DND-41 (cell line): ENCODE data around the gene PPIF.

Experiments
- ATAC-seq: fragments of 200-7000 bp; cut with Tn5 transposase; 3 replicates; pipeline ENCODE4 v1.9.1; 2021; ENCODE audit warnings: low read depth; ENCODE audit not compliant: insufficient read depth
- DNase-seq: peaks from one replicate; pipeline ENCODE4 v3.0.0-alpha.2; 2020
- H2AFZ ChIP-seq: 2 replicates; pipeline ENCODE4 v1.6.0; 2012; ENCODE audit warnings: low read depth, low read length
- H3K27ac ChIP-seq: 2 replicates; pipeline ENCODE4 v1.5.1; 2012; ENCODE audit warnings: low read length, inconsistent platforms
- H3K27me3 ChIP-seq: fragments of 200-600 bp; sonication (generic); 2 replicates; pipeline ENCODE4 v1.6.0; 2012; ENCODE audit warnings: low read length, mild to moderate bottlenecking, inconsistent platforms; ENCODE audit not compliant: insufficient read depth, poor library complexity
- H3K36me3 ChIP-seq: 2 replicates; pipeline ENCODE4 v1.5.1; 2012; ENCODE audit warnings: low read length, inconsistent platforms; ENCODE audit not compliant: insufficient read depth
- H3K4me1 ChIP-seq: 2 replicates; pipeline ENCODE4 v1.5.1; 2012; ENCODE audit warnings: mild to moderate bottlenecking, low read length; ENCODE audit not compliant: insufficient read depth
- H3K4me2 ChIP-seq: 2 replicates; pipeline ENCODE4 v1.6.0; 2012; ENCODE audit warnings: mild to moderate bottlenecking, moderate library complexity, low read length, inconsistent platforms; ENCODE audit not compliant: insufficient read depth
- H3K4me3 ChIP-seq, 2 experiments: fragments of 200-600 bp in 1 of 2; shearing (Covaris generic) in 1 of 2; 2 replicates each; pipeline ENCODE4 v1.5.1; 2012 to 2016; ENCODE audit warnings: inconsistent platforms in 2 of 2, low read length in 2 of 2, mild to moderate bottlenecking in 2 of 2, low read depth in 1 of 2, moderate library complexity in 1 of 2
- H3K79me2 ChIP-seq: 2 replicates; pipeline ENCODE4 v1.6.0; 2012; ENCODE audit warnings: low read length, inconsistent platforms; ENCODE audit not compliant: insufficient read depth
- H3K9ac ChIP-seq: 2 replicates; pipeline ENCODE4 v1.6.0; 2012; ENCODE audit warnings: low read depth, mild to moderate bottlenecking, inconsistent platforms, low read length, moderate library complexity
- H3K9me3 ChIP-seq: 2 replicates; pipeline ENCODE4 v1.5.1; 2012; ENCODE audit warnings: low read length, moderate library complexity, mild to moderate bottlenecking, inconsistent platforms; ENCODE audit not compliant: insufficient read depth, severe bottlenecking
- H4K20me1 ChIP-seq: 2 replicates; pipeline ENCODE4 v1.6.0; 2012; ENCODE audit warnings: low read length; ENCODE audit not compliant: insufficient read depth
- EZH2 ChIP-seq: IDR thresholded peaks from 3 replicates; pipeline ENCODE4 v1.6.1; 2012; ENCODE audit warnings: borderline replicate concordance, low read depth, mild to moderate bottlenecking, moderate library complexity, low read length, inconsistent platforms; ENCODE audit not compliant: severe bottlenecking
- TF ChIP-seq, protein P1 (sequence below): IDR thresholded peaks from 2 replicates; pipeline ENCODE4 v1.5.1; 2012; ENCODE audit warnings: borderline replicate concordance, low read length, moderate library complexity, mild to moderate bottlenecking; ENCODE audit not compliant: poor library complexity, severe bottlenecking; ENCODE audit errors: extremely low read depth

The PPIF gene

DNA sequence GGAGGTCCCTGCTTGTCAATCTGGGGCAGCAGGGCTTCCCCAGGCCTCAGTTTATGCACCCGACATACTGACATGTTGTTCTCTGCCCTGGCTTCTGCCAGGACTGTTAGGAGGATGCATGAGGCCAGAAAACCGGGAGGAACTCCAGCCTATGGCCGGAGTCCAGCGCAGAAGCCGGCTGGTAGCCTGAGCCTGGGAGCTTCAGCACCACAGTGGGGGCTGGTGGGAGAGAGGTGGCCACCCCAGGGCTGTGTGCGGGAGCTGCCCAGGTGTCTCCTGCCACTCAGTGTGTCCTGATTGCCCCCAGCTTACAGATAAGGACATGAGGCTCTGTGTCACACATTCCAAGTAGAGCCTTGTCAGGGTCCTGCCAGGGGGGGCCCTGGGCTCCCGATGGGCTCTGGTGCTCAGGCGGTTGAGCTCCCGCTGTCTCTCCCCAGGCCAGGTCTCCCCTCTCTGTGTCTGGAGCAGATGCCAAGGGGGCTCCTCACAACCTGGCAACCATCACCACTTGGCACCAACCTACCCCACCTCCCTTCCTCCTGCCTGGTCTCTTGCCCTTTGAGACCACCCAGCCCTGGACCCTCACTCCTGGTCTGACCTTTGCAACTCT, 32.3 kb downstream of the PPIF start:
- Histone ChIP-seq H2AFZ (no peak overlapping the region), H3K9ac (no peak overlapping the region), H3K4me1 (no peaks in the 10 kb centered on the region), H3K9me3 (no peaks in the 10 kb centered on the region), H3K27me3 (peaks cover 2% of the 10 kb centered on the region), H3K27ac (no peak overlapping the region), H3K36me3 (no peaks in the 10 kb centered on the region), H3K4me3 (no peak overlapping the region), H3K79me2 (no peaks in the 10 kb centered on the region), H4K20me1 (peaks cover 26% of the 10 kb centered on the region), H3K4me2 (no peak overlapping the region)
- no peak for DNase-seq
- ATAC-seq: no peak
- TF ChIP-seq, protein P1, sequence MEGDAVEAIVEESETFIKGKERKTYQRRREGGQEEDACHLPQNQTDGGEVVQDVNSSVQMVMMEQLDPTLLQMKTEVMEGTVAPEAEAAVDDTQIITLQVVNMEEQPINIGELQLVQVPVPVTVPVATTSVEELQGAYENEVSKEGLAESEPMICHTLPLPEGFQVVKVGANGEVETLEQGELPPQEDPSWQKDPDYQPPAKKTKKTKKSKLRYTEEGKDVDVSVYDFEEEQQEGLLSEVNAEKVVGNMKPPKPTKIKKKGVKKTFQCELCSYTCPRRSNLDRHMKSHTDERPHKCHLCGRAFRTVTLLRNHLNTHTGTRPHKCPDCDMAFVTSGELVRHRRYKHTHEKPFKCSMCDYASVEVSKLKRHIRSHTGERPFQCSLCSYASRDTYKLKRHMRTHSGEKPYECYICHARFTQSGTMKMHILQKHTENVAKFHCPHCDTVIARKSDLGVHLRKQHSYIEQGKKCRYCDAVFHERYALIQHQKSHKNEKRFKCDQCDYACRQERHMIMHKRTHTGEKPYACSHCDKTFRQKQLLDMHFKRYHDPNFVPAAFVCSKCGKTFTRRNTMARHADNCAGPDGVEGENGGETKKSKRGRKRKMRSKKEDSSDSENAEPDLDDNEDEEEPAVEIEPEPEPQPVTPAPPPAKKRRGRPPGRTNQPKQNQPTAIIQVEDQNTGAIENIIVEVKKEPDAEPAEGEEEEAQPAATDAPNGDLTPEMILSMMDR: no peak
- TF ChIP-seq EZH2: no peak

DNA sequence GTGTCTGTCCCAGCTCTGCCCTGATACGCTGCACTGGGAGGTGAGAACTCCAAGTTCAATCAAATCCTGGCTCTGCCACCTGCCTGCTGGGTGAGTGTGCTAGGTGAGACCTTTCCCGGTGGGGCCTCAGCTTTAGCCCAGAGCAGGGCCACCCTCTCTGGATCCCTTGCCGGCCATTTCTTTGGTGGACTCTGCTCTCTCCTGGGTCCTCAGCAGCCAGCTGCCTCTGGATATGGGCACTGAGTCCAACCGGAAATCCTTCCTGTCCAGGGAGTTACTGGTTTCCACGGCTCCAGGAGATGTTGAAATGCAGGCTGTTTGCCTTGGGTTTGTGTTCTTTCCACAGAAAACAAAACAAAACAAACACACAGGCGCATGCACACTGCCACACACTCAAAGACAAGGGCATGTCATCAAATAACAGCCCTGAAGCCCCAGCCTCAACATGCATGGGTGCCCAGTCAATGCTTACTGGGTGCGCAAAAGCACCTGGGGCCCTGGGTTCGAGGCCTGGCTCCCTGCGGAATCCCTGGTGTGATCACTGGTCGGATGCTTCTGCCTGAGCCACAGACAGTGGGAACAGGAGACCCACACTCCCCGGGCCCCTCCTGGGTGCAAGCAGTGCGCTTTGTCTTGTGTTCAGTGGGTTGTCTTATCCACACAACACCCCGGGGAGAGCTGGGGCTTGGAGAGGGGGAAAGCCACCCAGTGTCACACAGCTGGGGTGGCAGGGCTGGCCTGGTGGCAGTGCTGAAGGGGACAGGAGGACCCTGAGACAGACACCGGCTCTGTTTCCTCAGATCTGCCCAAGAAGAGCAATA, 33.1 kb downstream of the PPIF start:
- H3K79me2 ChIP-seq: no peaks in the 10 kb centered on the region
- H3K27ac ChIP-seq: no peak overlapping the region
- H3K9me3 ChIP-seq: no peaks in the 10 kb centered on the region
- no peak for ATAC-seq
- no peak for DNase-seq
- no peak overlapping the region for H3K4me3 ChIP-seq
- H3K9ac ChIP-seq: no peak overlapping the region
- H2AFZ ChIP-seq: no peak overlapping the region
- peaks cover 19% of the 10 kb centered on the region for H4K20me1 ChIP-seq
- H3K4me2 ChIP-seq: no peak overlapping the region
- H3K27me3 ChIP-seq: peaks cover 2% of the 10 kb centered on the region
- H3K4me1 ChIP-seq: no peaks in the 10 kb centered on the region
- no peaks in the 10 kb centered on the region for H3K36me3 ChIP-seq
- TF ChIP-seq, protein P1: no peak
- TF ChIP-seq EZH2: no peak

DNA sequence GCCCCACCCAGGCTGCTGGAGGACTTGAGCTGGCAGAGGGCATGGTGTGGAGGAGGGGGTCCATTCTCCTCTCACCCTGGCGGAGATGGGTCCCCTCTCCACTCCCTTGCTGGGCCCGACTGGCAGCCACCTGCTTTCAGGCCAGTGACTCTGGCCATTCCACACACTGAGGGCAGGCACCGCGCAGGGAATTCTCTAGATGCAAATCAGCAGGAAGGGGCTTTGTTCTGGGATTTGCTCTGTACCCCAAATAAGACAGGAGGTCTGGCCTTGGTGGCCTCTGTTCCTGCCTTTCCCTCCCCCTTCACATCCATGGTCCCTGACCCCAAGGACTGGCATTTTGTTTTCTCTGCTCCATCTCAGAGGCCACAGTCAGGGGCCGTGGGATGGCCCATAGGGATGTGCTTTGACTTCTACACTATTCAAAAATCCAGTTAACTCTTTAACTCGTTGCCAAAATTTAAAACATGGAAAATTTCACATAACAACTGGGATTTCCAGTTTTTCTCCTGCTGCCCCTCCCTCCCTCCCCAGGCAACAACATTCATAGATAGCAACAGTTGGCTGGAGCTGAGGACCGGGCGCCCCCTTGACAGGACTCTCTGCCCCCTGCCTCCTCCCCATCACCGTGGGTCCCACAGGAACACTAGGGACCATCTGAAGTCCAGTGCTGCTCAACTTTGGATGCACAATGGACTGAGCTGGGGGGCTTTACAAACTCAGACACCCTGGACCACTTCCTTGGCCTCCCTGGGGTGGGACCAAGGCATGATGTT, 33.9 kb downstream of the PPIF start:
- Histone ChIP-seq H3K4me1 (no peaks in the 10 kb centered on the region), H3K4me2 (no peak overlapping the region), H3K27me3 (peaks cover 2% of the 10 kb centered on the region), H3K27ac (no peak overlapping the region), H4K20me1 (peaks cover 16% of the 10 kb centered on the region), H3K36me3 (no peaks in the 10 kb centered on the region), H3K4me3 (no peak overlapping the region), H2AFZ (no peak overlapping the region), H3K9ac (no peak overlapping the region), H3K79me2 (no peaks in the 10 kb centered on the region), H3K9me3 (no peaks in the 10 kb centered on the region)
- no peak for DNase-seq
- no peak for ATAC-seq
- TF ChIP-seq EZH2: no peak
- TF ChIP-seq, protein P1: no peak
